ENCODE results near the gene CNTN4.

The CNTN4 gene

DNA sequence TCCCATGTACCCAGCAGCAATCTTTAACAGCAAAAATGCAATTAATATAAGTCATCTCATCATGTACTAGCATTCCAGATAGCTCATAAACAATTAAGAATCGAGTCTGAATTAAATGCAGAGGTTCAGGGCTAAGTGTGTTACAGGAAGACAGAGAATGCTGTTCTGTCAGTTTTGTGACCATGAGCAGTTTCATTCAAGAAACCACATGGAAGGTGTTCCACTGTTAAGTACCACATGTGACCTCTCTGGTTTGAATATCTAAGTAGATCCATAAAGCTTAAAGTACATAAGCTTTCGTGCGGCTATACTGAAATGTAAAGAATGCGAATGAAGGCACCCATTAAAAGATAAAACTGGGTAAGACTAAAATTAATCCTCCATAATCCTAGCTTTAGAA, 739.2 kb downstream of the CNTN4 start:
- Mint-ChIP-seq H3K4me1 (peaks cover 33% of the 10 kb centered on the region), H3K4me3 (no peak overlapping the region), H3K27ac (peak overlapping the region; percentile 17), H3K9me3 (peaks cover under 1% of the 10 kb centered on the region), H3K27me3 (ENCODE audit: low read depth, poor library complexity) (no peaks in the 10 kb centered on the region), H3K36me3 (ENCODE audit: low read depth) (no peaks in the 10 kb centered on the region)
- TF ChIP-seq, protein P1, sequence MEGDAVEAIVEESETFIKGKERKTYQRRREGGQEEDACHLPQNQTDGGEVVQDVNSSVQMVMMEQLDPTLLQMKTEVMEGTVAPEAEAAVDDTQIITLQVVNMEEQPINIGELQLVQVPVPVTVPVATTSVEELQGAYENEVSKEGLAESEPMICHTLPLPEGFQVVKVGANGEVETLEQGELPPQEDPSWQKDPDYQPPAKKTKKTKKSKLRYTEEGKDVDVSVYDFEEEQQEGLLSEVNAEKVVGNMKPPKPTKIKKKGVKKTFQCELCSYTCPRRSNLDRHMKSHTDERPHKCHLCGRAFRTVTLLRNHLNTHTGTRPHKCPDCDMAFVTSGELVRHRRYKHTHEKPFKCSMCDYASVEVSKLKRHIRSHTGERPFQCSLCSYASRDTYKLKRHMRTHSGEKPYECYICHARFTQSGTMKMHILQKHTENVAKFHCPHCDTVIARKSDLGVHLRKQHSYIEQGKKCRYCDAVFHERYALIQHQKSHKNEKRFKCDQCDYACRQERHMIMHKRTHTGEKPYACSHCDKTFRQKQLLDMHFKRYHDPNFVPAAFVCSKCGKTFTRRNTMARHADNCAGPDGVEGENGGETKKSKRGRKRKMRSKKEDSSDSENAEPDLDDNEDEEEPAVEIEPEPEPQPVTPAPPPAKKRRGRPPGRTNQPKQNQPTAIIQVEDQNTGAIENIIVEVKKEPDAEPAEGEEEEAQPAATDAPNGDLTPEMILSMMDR (IDR thresholded peaks at IDR 0.05) = no peak
- no peak for DNase-seq

DNA sequence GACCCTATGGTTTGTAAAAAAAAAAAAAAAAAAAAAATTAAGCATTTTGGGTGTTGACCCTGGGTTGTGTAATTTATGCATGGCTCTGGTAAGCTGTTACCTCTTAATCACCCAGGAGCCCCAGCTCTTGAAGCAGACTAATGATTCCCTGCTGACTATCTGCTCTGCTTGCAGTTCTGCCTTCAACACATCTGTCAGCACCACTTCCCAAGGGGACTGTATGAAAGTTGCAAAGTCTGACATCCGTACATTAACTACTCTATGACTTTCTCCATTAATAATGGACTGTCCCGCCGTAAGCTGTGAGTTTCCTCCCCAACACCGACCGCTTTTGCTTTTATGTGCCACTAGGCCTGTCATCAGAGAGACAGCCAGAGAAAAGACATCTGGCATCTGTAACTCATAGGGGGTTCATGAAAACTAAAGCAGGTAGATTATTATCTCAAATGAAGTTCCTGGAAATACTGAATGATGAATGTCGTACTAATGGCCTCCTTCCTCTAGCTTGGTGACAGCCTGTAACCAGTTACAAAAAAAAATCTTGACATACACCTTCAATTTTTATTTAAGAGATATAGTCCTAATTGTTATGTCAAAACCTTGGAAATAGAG, 740.0 kb downstream of the CNTN4 start:
- peaks cover 4% of the 10 kb centered on the region for H3K9me3 Mint-ChIP-seq
- H3K4me3 Mint-ChIP-seq = peak overlapping the region; percentile 5
- H3K27ac Mint-ChIP-seq = peak overlapping the region; percentile 22
- H3K36me3 Mint-ChIP-seq (ENCODE audit: low read depth) = no peaks in the 10 kb centered on the region
- peak; percentile 3 for DNase-seq
- H3K27me3 Mint-ChIP-seq (ENCODE audit: low read depth, poor library complexity) = no peaks in the 10 kb centered on the region
- H3K4me1 Mint-ChIP-seq = peaks cover 33% of the 10 kb centered on the region
- TF ChIP-seq, protein P1 (IDR thresholded peaks at IDR 0.05) = no peak

DNA sequence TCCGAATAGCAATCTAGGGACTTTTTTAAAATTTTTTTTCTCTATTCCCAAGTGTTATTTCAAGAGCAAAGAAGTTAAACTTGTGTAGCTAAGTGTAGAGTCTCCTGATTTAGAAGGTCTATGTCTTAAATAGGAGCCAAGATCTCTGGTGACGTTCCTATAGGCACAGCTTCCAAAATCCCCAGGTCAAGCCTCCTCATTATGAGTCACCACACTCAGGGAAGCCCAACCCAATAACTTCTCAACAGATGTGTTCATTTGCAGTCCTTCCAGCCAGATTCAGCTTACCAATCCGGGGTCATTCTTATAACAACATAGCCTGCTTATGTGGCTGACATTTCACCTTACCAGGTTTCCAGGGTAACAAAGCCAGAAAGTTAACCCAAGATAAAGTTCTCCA, 741.2 kb downstream of the CNTN4 start:
- Mint-ChIP-seq H3K4me1 (peaks cover 38% of the 10 kb centered on the region), H3K9me3 (peaks cover 4% of the 10 kb centered on the region), H3K4me3 (no peak overlapping the region), H3K27me3 (ENCODE audit: low read depth, poor library complexity) (no peaks in the 10 kb centered on the region), H3K36me3 (ENCODE audit: low read depth) (no peaks in the 10 kb centered on the region), H3K27ac (peak overlapping the region; percentile 57)
- TF ChIP-seq, protein P1 (IDR thresholded peaks at IDR 0.05) = no peak
- DNase-seq = no peak

DNA sequence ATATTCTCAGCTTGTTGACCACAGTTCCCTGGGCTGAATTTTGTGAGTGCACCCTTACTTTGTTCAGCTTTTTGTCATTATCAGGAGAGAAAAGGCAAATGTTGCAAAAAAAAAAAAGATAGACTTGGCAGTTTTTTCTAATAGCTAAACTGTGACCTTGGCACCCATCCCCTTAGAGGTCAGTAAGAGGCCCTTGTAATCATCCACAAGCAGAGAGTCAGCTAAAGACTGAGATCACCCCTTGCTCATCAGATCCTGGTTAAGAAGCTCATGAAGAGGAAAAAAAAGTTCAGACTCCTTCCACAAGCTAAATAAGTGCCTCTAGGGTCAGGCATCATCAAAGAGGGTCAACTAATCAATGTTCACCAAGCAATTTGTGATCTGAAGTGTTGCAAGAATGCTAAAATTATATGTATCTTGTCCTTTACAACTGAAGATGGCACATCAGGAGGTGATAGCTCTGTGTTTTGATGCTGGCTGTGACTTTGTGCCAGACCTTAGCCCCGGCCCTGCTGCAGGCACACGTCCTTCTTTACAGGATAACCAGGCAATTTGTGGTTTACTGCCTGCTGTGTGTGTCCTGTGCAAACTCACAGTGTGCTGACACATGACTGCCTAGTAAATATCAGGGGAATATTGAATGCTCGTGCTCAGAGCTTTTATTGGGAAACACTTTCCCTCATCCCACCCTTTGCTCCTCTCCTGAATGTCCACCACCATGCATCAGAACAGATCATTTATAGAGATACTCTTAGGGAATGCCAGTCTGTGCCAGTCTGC, 748.6 kb downstream of the CNTN4 start:
- Mint-ChIP-seq H3K4me3 (no peak overlapping the region), H3K9me3 (peaks cover 4% of the 10 kb centered on the region), H3K27ac (no peak overlapping the region), H3K4me1 (peaks cover 9% of the 10 kb centered on the region), H3K36me3 (ENCODE audit: low read depth) (no peaks in the 10 kb centered on the region), H3K27me3 (ENCODE audit: low read depth, poor library complexity) (no peaks in the 10 kb centered on the region)
- TF ChIP-seq, protein P1 (IDR thresholded peaks at IDR 0.05) = no peak
- DNase-seq = no peak

DNA sequence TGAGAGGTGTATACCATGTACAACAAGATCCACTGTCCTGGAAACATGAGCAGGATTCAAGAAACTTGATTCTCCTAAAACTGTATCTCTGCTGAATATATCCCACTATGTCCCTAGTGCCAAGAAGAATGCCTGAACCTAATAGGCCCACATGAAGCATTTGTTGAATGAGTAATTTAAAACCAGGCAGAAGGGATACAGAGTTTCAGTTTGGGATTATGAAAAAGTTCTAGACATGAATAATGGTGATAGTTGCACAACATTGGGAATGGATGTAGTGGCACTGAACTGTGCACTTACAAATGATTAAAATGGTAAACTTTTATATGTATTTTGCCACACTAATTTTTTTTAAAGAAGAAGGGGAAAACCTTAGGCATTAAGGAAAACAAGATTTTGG, 750.4 kb downstream of the CNTN4 start:
- Mint-ChIP-seq H3K27ac (no peak overlapping the region), H3K4me3 (no peak overlapping the region), H3K27me3 (ENCODE audit: low read depth, poor library complexity) (no peaks in the 10 kb centered on the region), H3K4me1 (peaks cover 6% of the 10 kb centered on the region), H3K9me3 (no peaks in the 10 kb centered on the region), H3K36me3 (ENCODE audit: low read depth) (no peaks in the 10 kb centered on the region)
- no peak for DNase-seq
- TF ChIP-seq, protein P1 (IDR thresholded peaks at IDR 0.05) = no peak

DNA sequence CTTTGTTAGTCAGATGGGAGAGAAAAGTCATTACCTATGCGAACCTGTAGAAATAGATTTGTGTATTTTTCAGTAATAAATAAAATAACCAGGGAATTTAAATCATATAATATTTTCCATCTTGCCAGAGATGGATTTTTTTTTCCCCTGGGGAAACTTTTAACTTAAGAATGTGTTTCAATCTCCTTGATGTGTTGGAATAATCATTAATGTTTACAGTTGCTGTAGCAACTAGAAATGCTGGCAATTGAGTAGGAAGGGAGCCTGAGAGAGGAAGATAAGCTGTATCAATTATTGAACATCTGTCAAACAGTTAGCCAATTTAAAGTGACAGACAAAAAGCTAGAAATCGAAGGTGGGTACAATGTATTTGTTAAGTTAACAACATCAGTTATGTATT, 752.0 kb downstream of the CNTN4 start:
- Mint-ChIP-seq H3K36me3 (ENCODE audit: low read depth) (no peaks in the 10 kb centered on the region), H3K9me3 (no peaks in the 10 kb centered on the region), H3K27me3 (ENCODE audit: low read depth, poor library complexity) (no peaks in the 10 kb centered on the region), H3K27ac (no peak overlapping the region), H3K4me3 (no peak overlapping the region), H3K4me1 (peaks cover 8% of the 10 kb centered on the region)
- DNase-seq = no peak
- TF ChIP-seq, protein P1 (IDR thresholded peaks at IDR 0.05) = no peak

All from nephron progenitor cell (in vitro differentiated cells).